ENCODE measurements around the gene INPP5J. TPM values are rescaled to one million over a fixed set of nuclear protein-coding genes. Genes with fewer than 3 reads are reported as not detected.
A peak's percentile ranks its signal among the peaks of the same experiment; 100 is the strongest.
"Not testable (repeated sequence)": the region's sequence is repeated elsewhere in the genome, so short reads cannot be mapped to it uniquely, and the experiment has no call there.

The INPP5J gene
- total and polyA plus RNA-seq, 2 donors, result 0.32 to 1.5 TPM

- Histone ChIP-seq H3K27ac (ENCODE audit: low read depth) (no peak overlapping the region), H3K4me3 (ENCODE audit: low read depth, low read length) (no peak overlapping the region)
- peak; percentile 47 for DNase-seq (ENCODE audit: extremely low spot score)
Measured at GRCh38 chr22:31148953-31149627, 26.3 kb downstream of the INPP5J start.

GRCh38 chr22:31150615-31151014 is 27.8 kb downstream of the INPP5J start:
- WGBS, result 88% methylated on average over 3 of the region's 3 CpGs
- DNase-seq (ENCODE audit: extremely low spot score), result no peak
- H3K4me1 ChIP-seq (ENCODE audit: insufficient read depth), result no peaks in the 10 kb centered on the region
- no peak overlapping the region for H3K27ac ChIP-seq (ENCODE audit: low read depth)
- no peaks in the 10 kb centered on the region for H3K36me3 ChIP-seq (ENCODE audit: insufficient read depth)
- no peak overlapping the region for H3K4me3 ChIP-seq (ENCODE audit: low read depth, low read length)

More at GRCh38 chr22:31148953-31149627, 26.3 kb downstream of the INPP5J start:
- H3K36me3 ChIP-seq (ENCODE audit: insufficient read depth), result no peaks in the 10 kb centered on the region
- WGBS, result 19% methylated on average over 5 of the region's 5 CpGs
- H3K4me1 ChIP-seq (ENCODE audit: insufficient read depth), result no peaks in the 10 kb centered on the region

GRCh38 chr22:31151872-31152271 is 29.1 kb downstream of the INPP5J start:
- H3K4me1 ChIP-seq (ENCODE audit: insufficient read depth), result no peaks in the 10 kb centered on the region
- WGBS, result 92% methylated on average over 2 of the region's 2 CpGs
- H3K4me3 ChIP-seq (ENCODE audit: low read depth, low read length), result no peak overlapping the region
- no peak for DNase-seq (ENCODE audit: extremely low spot score)
- H3K27ac ChIP-seq (ENCODE audit: low read depth), result no peak overlapping the region
- H3K36me3 ChIP-seq (ENCODE audit: insufficient read depth), result no peaks in the 10 kb centered on the region

GRCh38 chr22:31153357-31153756 is 30.6 kb downstream of the INPP5J start:
- H3K4me1 ChIP-seq (ENCODE audit: insufficient read depth), result no peaks in the 10 kb centered on the region
- no peak overlapping the region for H3K4me3 ChIP-seq (ENCODE audit: low read depth, low read length)
- WGBS, result 77% methylated on average over 3 of the region's 3 CpGs
- no peak for DNase-seq (ENCODE audit: extremely low spot score)
- no peaks in the 10 kb centered on the region for H3K36me3 ChIP-seq (ENCODE audit: insufficient read depth)
- H3K27ac ChIP-seq (ENCODE audit: low read depth), result no peak overlapping the region

- 75% methylated on average over 1 of the region's 1 CpG for whole genome bisulfite sequencing
- H3K4me3 ChIP-seq (ENCODE audit: low read depth, low read length), result no peak overlapping the region
- DNase-seq (ENCODE audit: extremely low spot score), result no peak
- H3K27ac ChIP-seq (ENCODE audit: low read depth), result no peak overlapping the region
- H3K4me1 ChIP-seq (ENCODE audit: insufficient read depth), result no peaks in the 10 kb centered on the region
- H3K36me3 ChIP-seq (ENCODE audit: insufficient read depth), result no peaks in the 10 kb centered on the region
Measured at GRCh38 chr22:31154975-31155374, 32.2 kb downstream of the INPP5J start.

GRCh38 chr22:31155422-31155821 is 32.7 kb downstream of the INPP5J start:
- DNase-seq (ENCODE audit: extremely low spot score), result no peak
- no peak overlapping the region for H3K27ac ChIP-seq (ENCODE audit: low read depth)
- no peak overlapping the region for H3K4me3 ChIP-seq (ENCODE audit: low read depth, low read length)
- WGBS, result 10% methylated on average over 3 of the region's 3 CpGs
- no peaks in the 10 kb centered on the region for H3K36me3 ChIP-seq (ENCODE audit: insufficient read depth)
- no peaks in the 10 kb centered on the region for H3K4me1 ChIP-seq (ENCODE audit: insufficient read depth)

GRCh38 chr22:31160328-31160978 is 37.7 kb downstream of the INPP5J start:
- H3K36me3 ChIP-seq (ENCODE audit: insufficient read depth), result peaks cover 2% of the 10 kb centered on the region
- no peak for DNase-seq (ENCODE audit: extremely low spot score)
- WGBS, result 2% methylated on average over 32 of the region's 32 CpGs
- no peaks in the 10 kb centered on the region for H3K4me1 ChIP-seq (ENCODE audit: insufficient read depth)
- peak overlapping the region; percentile 79 for H3K4me3 ChIP-seq (ENCODE audit: low read depth, low read length)
- peak overlapping the region; percentile 75 for H3K27ac ChIP-seq (ENCODE audit: low read depth)

- no peaks in the 10 kb centered on the region for H3K4me1 ChIP-seq (ENCODE audit: insufficient read depth)
- DNase-seq (ENCODE audit: extremely low spot score), result no peak
- H3K4me3 ChIP-seq (ENCODE audit: low read depth, low read length), result no peak overlapping the region
- H3K36me3 ChIP-seq (ENCODE audit: insufficient read depth), result peaks cover 2% of the 10 kb centered on the region
- no peak overlapping the region for H3K27ac ChIP-seq (ENCODE audit: low read depth)
Measured at GRCh38 chr22:31161386-31161785, 38.6 kb downstream of the INPP5J start.

GRCh38 chr22:31162015-31162765 is 39.4 kb downstream of the INPP5J start:
- 53% methylated on average over 5 of the region's 5 CpGs for WGBS
- H3K4me1 ChIP-seq (ENCODE audit: insufficient read depth), result no peaks in the 10 kb centered on the region
- H3K27ac ChIP-seq (ENCODE audit: low read depth), result no peak overlapping the region
- no peak for DNase-seq (ENCODE audit: extremely low spot score)
- no peak overlapping the region for H3K4me3 ChIP-seq (ENCODE audit: low read depth, low read length)
- H3K36me3 ChIP-seq (ENCODE audit: insufficient read depth), result peaks cover 2% of the 10 kb centered on the region

GRCh38 chr22:31170971-31171370 is 48.2 kb downstream of the INPP5J start:
- H3K27ac ChIP-seq (ENCODE audit: low read depth), result no peak overlapping the region

GRCh38 chr22:31171734-31172133 is 49.0 kb downstream of the INPP5J start:
- not testable (repeated sequence) for H3K36me3 ChIP-seq (ENCODE audit: insufficient read depth); H3K4me1 ChIP-seq (ENCODE audit: insufficient read depth); H3K4me3 ChIP-seq (ENCODE audit: low read depth, low read length); H3K27ac ChIP-seq (ENCODE audit: low read depth); DNase-seq (ENCODE audit: extremely low spot score)
- WGBS, result 88% methylated on average over 9 of the region's 9 CpGs

More at GRCh38 chr22:31170971-31171370, 48.2 kb downstream of the INPP5J start:
- no peak for DNase-seq (ENCODE audit: extremely low spot score)
- peaks cover 1% of the 10 kb centered on the region for H3K4me1 ChIP-seq (ENCODE audit: insufficient read depth)
- H3K4me3 ChIP-seq (ENCODE audit: low read depth, low read length), result no peak overlapping the region
- no peaks in the 10 kb centered on the region for H3K36me3 ChIP-seq (ENCODE audit: insufficient read depth)
- 100% methylated on average over 4 of the region's 4 CpGs for WGBS

GRCh38 chr22:31173386-31174145 is 50.8 kb downstream of the INPP5J start:
- DNase-seq (ENCODE audit: extremely low spot score), result no peak
- no peak overlapping the region for H3K4me3 ChIP-seq (ENCODE audit: low read depth, low read length)
- H3K27ac ChIP-seq (ENCODE audit: low read depth), result no peak overlapping the region
- peaks cover 1% of the 10 kb centered on the region for H3K4me1 ChIP-seq (ENCODE audit: insufficient read depth)
- no peaks in the 10 kb centered on the region for H3K36me3 ChIP-seq (ENCODE audit: insufficient read depth)
- WGBS, result 58% methylated on average over 5 of the region's 5 CpGs

- Histone ChIP-seq H3K36me3 (ENCODE audit: insufficient read depth) (no peaks in the 10 kb centered on the region), H3K27ac (ENCODE audit: low read depth) (no peak overlapping the region), H3K4me1 (ENCODE audit: insufficient read depth) (peaks cover 1% of the 10 kb centered on the region), H3K4me3 (ENCODE audit: low read depth, low read length) (no peak overlapping the region)
- no peak for DNase-seq (ENCODE audit: extremely low spot score)
- 98% methylated on average over 1 of the region's 1 CpG for WGBS
Measured at GRCh38 chr22:31176923-31177322, 54.2 kb downstream of the INPP5J start.

All from urinary bladder (tissue), 4 donors.